Ascending aorta (tissue), 2 donors: ENCODE data around the gene LMAN2L. TPM values are rescaled to one million over a fixed set of nuclear protein-coding genes. Genes with fewer than 3 reads are reported as not detected.
A peak's percentile ranks its signal among the peaks of the same experiment; 100 is the strongest.
"Not testable (repeated sequence)": the region's sequence is repeated elsewhere in the genome, so short reads cannot be mapped to it uniquely, and the experiment has no call there.

Experiments
- DNase-seq, 2 donors: peaks; one replicate each; pipeline ENCODE4 v3.0.0-alpha.2; 2019; ENCODE audit warnings: low spot score in 2 of 2
- H3K27ac ChIP-seq, 2 donors: fragments of 200-600 bp; sonication (generic); one replicate each; pipeline ENCODE4 v1.5.1; 2016 to 2017; ENCODE audit warnings: mild to moderate bottlenecking in 1 of 2
- H3K27me3 ChIP-seq: fragments of 200-600 bp; sonication (generic); one replicate; pipeline ENCODE4 v1.5.1; 2017
- H3K36me3 ChIP-seq, 2 donors: fragments of 200-600 bp; sonication (generic); one replicate each; pipeline ENCODE4 v1.5.1; 2016
- H3K4me1 ChIP-seq, 2 donors: fragments of 200-600 bp; sonication (generic); one replicate each; pipeline ENCODE4 v1.5.1; 2016 to 2017; ENCODE audit warnings: mild to moderate bottlenecking in 1 of 2
- H3K4me3 ChIP-seq, 2 donors: fragments of 200-600 bp; sonication (generic); one replicate each; pipeline ENCODE4 v1.5.1; 2016 to 2017; ENCODE audit warnings: mild to moderate bottlenecking in 1 of 2
- H3K9me3 ChIP-seq, 2 donors: fragments of 200-600 bp; sonication (generic); one replicate each; pipeline ENCODE4 v1.5.1; 2016
- intact Hi-C: fragments of 100-400 bp; cut with DNase I; formaldehyde crosslinking; loops from one replicate; pipeline ENCODE4 v1.15.1; 2023
- total RNA-seq: library from RNA; depleted of rRNA; stranded (reverse); fragments of >200 nt; gene quantifications from one replicate; pipeline ENCODE4 v1.1.0, GENCODE V29; 2016
- TF ChIP-seq, protein P1 (sequence below), 3 experiments: fragments of 200-600 bp in 2 of 3; fragments of 450-650 bp in 1 of 3; sonication (generic) in 2 of 3; IDR thresholded peaks; one replicate each; pipeline ENCODE4 v1.5.1; 2016 to 2019; ENCODE audit warnings: antibody characterized with exemption in 3 of 3, mild to moderate bottlenecking in 1 of 3, moderate library complexity in 1 of 3

LMAN2L gene
- total RNA-seq, 1 donor from 2014 or later, result 9.5 TPM

DNA sequence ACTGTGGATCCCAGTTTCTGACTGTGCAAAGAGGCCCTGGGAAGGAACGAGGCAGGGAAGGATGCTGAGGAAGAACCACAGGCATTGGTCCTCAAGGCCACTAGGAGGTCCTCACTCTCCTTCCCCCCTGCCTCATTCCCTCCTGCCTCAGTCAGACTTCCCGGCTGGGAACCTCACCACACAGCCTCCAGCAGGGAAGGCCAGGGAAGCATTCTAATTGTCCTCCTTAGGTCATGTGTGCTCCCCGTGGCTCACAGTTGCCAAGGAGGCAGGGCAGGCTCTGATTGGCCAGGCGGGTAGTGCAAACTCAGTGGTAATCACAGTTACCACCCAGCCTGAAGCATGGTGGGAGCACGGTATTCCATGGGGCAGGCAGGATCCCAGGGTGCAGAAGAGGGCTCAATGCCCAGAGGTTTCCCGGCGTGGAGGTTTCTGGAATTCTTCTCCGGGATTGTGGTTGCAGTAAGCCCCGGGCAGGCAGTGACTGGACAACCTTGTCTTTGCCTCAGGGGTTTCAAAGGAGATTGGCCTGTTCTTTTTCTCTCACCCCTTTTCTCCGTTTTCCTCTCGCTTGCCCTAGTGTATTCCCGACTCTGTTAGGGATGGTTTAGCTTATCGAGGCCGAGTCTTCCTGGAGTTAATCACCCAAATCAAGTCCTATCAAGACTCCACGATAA lies 70.2 kb downstream of the LMAN2L start:
- TF ChIP-seq, protein P1, sequence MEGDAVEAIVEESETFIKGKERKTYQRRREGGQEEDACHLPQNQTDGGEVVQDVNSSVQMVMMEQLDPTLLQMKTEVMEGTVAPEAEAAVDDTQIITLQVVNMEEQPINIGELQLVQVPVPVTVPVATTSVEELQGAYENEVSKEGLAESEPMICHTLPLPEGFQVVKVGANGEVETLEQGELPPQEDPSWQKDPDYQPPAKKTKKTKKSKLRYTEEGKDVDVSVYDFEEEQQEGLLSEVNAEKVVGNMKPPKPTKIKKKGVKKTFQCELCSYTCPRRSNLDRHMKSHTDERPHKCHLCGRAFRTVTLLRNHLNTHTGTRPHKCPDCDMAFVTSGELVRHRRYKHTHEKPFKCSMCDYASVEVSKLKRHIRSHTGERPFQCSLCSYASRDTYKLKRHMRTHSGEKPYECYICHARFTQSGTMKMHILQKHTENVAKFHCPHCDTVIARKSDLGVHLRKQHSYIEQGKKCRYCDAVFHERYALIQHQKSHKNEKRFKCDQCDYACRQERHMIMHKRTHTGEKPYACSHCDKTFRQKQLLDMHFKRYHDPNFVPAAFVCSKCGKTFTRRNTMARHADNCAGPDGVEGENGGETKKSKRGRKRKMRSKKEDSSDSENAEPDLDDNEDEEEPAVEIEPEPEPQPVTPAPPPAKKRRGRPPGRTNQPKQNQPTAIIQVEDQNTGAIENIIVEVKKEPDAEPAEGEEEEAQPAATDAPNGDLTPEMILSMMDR (IDR thresholded peaks at IDR 0.05), result no peak
- Histone ChIP-seq H3K36me3 (no peaks in the 10 kb centered on the region), H3K4me1 (peaks cover 8 to 12% of the 10 kb centered on the region in 2 donors), H3K27ac (no peak overlapping the region), H3K4me3 (no peak overlapping the region), H3K27me3 (no peaks in the 10 kb centered on the region), H3K9me3 (no peaks in the 10 kb centered on the region)
- intact Hi-C loops, result loop anchor here (5.0 kb wide), 1 partner anchor 42 kb away; no protein-coding TSS in a partner anchor
- no peak for DNase-seq

- TF ChIP-seq, protein P1 (IDR thresholded peaks at IDR 0.05), result no peak
- H3K4me3 ChIP-seq, result no peak overlapping the region
- intact Hi-C loops, result loop anchor here (5.0 kb wide), 1 partner anchor 41 kb away; no protein-coding TSS in a partner anchor
- peaks cover 8 to 12% of the 10 kb centered on the region in 2 donors for H3K4me1 ChIP-seq
- H3K27ac ChIP-seq, result no peak overlapping the region
- H3K27me3 ChIP-seq, result no peaks in the 10 kb centered on the region
- H3K9me3 ChIP-seq, result no peaks in the 10 kb centered on the region
- DNase-seq, result no peak
- H3K36me3 ChIP-seq, result no peaks in the 10 kb centered on the region
Observed at GRCh38 chr2:96668771-96669170, 71.1 kb downstream of the LMAN2L start.

- Histone ChIP-seq H3K27ac (peak overlapping the region; percentile 87 to 92), H3K4me1 (peaks cover 8 to 12% of the 10 kb centered on the region in 2 donors)
- H3K27me3 ChIP-seq, H3K9me3 ChIP-seq, H3K4me3 ChIP-seq, H3K36me3 ChIP-seq, DNase-seq: not testable (repeated sequence)
- intact Hi-C loops, result loop anchor here (1.0 to 5.0 kb wide), 3 partner anchors 27 to 95 kb away; partner anchors contain the start of genes CNNM4 and KANSL3
Observed at GRCh38 chr2:96665717-96666116, 74.1 kb downstream of the LMAN2L start.

GRCh38 chr2:96665083-96665569 lies 74.7 kb downstream of the LMAN2L start:
- Histone ChIP-seq H3K4me1 (peaks cover 8 to 12% of the 10 kb centered on the region in 2 donors), H3K27me3 (no peaks in the 10 kb centered on the region), H3K9me3 (no peaks in the 10 kb centered on the region), H3K27ac (peak overlapping the region; percentile 87 to 92), H3K36me3 (no peaks in the 10 kb centered on the region), H3K4me3 (no peak overlapping the region)
- DNase-seq, result peak in 1 of 2 donors; percentile 85
- TF ChIP-seq, protein P1 (IDR thresholded peaks at IDR 0.05), result no peak
- intact Hi-C loops, result loop anchor here (1.0 to 5.0 kb wide), 3 partner anchors 27 to 95 kb away; partner anchors contain the start of genes CNNM4 and KANSL3

DNA sequence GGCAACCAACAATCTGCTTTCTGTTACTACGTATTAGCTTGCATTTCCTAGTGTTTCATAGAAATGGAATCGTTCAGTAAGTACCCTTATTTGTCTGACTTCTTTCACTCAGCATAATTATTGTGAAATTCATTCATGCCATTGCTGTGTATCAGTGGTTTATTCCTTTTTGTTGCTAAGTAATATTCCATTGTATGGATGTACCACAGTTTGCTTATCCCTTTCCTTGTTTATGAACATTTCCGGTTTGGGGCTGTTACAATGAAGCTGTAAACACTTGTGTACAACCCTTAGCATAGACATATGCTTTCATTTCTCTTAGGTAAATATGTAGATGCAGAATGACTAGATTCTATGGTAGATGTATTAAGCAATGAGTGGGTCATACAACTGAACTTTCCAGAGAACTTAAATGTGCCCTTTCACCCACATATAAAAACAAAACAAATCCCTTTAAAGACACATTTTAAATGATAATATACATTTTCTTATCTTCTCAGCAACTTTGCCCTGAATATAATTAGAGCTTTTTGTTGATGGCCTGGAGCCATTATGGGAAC lies 75.4 kb downstream of the LMAN2L start:
- Histone ChIP-seq H3K4me1 (peaks cover 8 to 12% of the 10 kb centered on the region in 2 donors), H3K9me3 (no peaks in the 10 kb centered on the region), H3K4me3 (no peak overlapping the region), H3K36me3 (no peaks in the 10 kb centered on the region), H3K27me3 (no peaks in the 10 kb centered on the region), H3K27ac (peak overlapping the region; percentile 87 to 92)
- intact Hi-C loops, result no loop called here
- TF ChIP-seq, protein P1 (IDR thresholded peaks at IDR 0.05), result no peak
- DNase-seq, result no peak

- no peak for DNase-seq
Observed at GRCh38 chr2:96663829-96664228, 76.0 kb downstream of the LMAN2L start.

More at GRCh38 chr2:96663829-96664228, 76.0 kb downstream of the LMAN2L start:
- Histone ChIP-seq H3K4me3 (no peak overlapping the region), H3K4me1 (peaks cover 8 to 12% of the 10 kb centered on the region in 2 donors), H3K27me3 (no peaks in the 10 kb centered on the region), H3K27ac (peak overlapping the region in 1 of 2 donors; percentile 9), H3K36me3 (no peaks in the 10 kb centered on the region), H3K9me3 (no peaks in the 10 kb centered on the region)
- intact Hi-C loops, result no loop called here
- TF ChIP-seq, protein P1 (IDR thresholded peaks at IDR 0.05), result no peak
